IMR-90 (cell line): ENCODE data around the gene LAIR2. TPM values are rescaled to one million over a fixed set of nuclear protein-coding genes. Genes with fewer than 3 reads are reported as not detected.
"Not testable (repeated sequence)": the region's sequence is repeated elsewhere in the genome, so short reads cannot be mapped to it uniquely, and the experiment has no call there.

Experiments used
- ATAC-seq: fragments of 200-7000 bp; cut with Tn5 transposase; 2 replicates; pipeline ENCODE4 v1.9.1; 2020; ENCODE audit warnings: low read depth, mild to moderate bottlenecking, moderate library complexity
- BruUV-seq: library from RNA; stranded (reverse); fragments of 400-500 nt; replicated peaks from 2 replicates; lab custom pipeline; 2021; lab: Mats Ljungman, UMichigan
- CTCF ChIA-PET: fragments of 300-600 bp; formaldehyde crosslinking; extraction: SDS; loops from one replicate; lab custom pipeline; 2021; ENCODE audit warnings: antibody characterized with exemption; lab: Yijun Ruan, JAX
- POLR2A ChIA-PET: fragments of 300-600 bp; sonication (Branson Sonifier 250); formaldehyde crosslinking; loops from one replicate; lab custom pipeline; 2022; ENCODE audit warnings: antibody characterized with exemption; ENCODE audit not compliant: unreplicated experiment; lab: Charles Lee
- DNase-seq: peaks from one replicate; pipeline ENCODE4 v3.0.0; 2013
- H2AFZ ChIP-seq: replicated peaks from 2 replicates; pipeline ENCODE3; 2013; ENCODE audit warnings: low read length, mild to moderate bottlenecking; ENCODE audit not compliant: poor library complexity
- H2AK5ac ChIP-seq: 2 replicates; pipeline ENCODE4 v1.6.1; 2013; ENCODE audit warnings: low read depth, low read length, inconsistent platforms
- H2AK9ac ChIP-seq: replicated peaks from 2 replicates; pipeline ENCODE3; 2013; ENCODE audit warnings: mild to moderate bottlenecking, low read depth, low read length, moderate library complexity; ENCODE audit not compliant: poor library complexity
- H2BK120ac ChIP-seq: 2 replicates; pipeline ENCODE4 v1.6.1; 2013; ENCODE audit warnings: low read depth, low read length, inconsistent platforms
- H2BK15ac ChIP-seq: 3 replicates; pipeline ENCODE4 v1.6.1; 2013; ENCODE audit warnings: low read depth, low read length, inconsistent platforms
- H2BK20ac ChIP-seq: 2 replicates; pipeline ENCODE4 v1.6.1; 2013; ENCODE audit warnings: low read depth, mild to moderate bottlenecking, inconsistent platforms, low read length, moderate library complexity
- H2BK5ac ChIP-seq: 2 replicates; pipeline ENCODE4 v1.6.1; 2013; ENCODE audit warnings: mild to moderate bottlenecking, low read depth, low read length, inconsistent platforms; ENCODE audit not compliant: poor library complexity, severe bottlenecking
- H3K14ac ChIP-seq: replicated peaks from 2 replicates; pipeline ENCODE4 v1.6.1; 2013; ENCODE audit warnings: low read depth, low read length, inconsistent platforms
- H3K18ac ChIP-seq: 2 replicates; pipeline ENCODE4 v1.6.1; 2013; ENCODE audit warnings: low read depth, low read length, control low read depth
- H3K23ac ChIP-seq: 2 replicates; pipeline ENCODE4 v1.6.1; 2013; ENCODE audit warnings: low read depth, low read length, inconsistent platforms
- H3K27ac ChIP-seq: 2 replicates; pipeline ENCODE4 v1.5.1; 2013; ENCODE audit warnings: mild to moderate bottlenecking, control low read depth, low read length; ENCODE audit not compliant: insufficient read depth
- H3K27me3 ChIP-seq: 2 replicates; pipeline ENCODE4 v1.6.1; 2013; ENCODE audit warnings: low read length; ENCODE audit not compliant: control insufficient read depth, insufficient read depth
- H3K36me3 ChIP-seq: 2 replicates; pipeline ENCODE4 v1.6.1; 2013; ENCODE audit warnings: low read length, mixed read lengths; ENCODE audit not compliant: control insufficient read depth, insufficient read depth
- H3K4ac ChIP-seq: 2 replicates; pipeline ENCODE4 v1.6.1; 2013; ENCODE audit warnings: low read depth, low read length, inconsistent platforms
- H3K4me1 ChIP-seq: 2 replicates; pipeline ENCODE4 v1.6.1; 2013; ENCODE audit warnings: low read length, mixed read lengths; ENCODE audit not compliant: control insufficient read depth, insufficient read depth
- H3K4me2 ChIP-seq: 2 replicates; pipeline ENCODE4 v1.6.1; 2013; ENCODE audit warnings: low read depth, mild to moderate bottlenecking, control low read depth, low read length, moderate library complexity
- H3K4me3 ChIP-seq: 2 replicates; pipeline ENCODE4 v1.5.1; 2013; ENCODE audit warnings: low read depth, mild to moderate bottlenecking, control low read depth, low read length, moderate library complexity; ENCODE audit not compliant: insufficient read depth
- H3K56ac ChIP-seq: 2 replicates; pipeline ENCODE4 v1.6.1; 2013; ENCODE audit warnings: low read length, inconsistent platforms; ENCODE audit not compliant: insufficient read depth; ENCODE audit errors: extremely low read depth
- H3K79me1 ChIP-seq, 2 experiments: 2 replicates each; pipeline ENCODE4 v1.6.1; 2013; ENCODE audit warnings: low read length in 2 of 2, inconsistent platforms in 1 of 2, low read depth in 1 of 2
- H3K9ac ChIP-seq: 2 replicates; pipeline ENCODE4 v1.6.1; 2013; ENCODE audit warnings: low read depth, low read length, control low read depth
- H3K9me1 ChIP-seq: 2 replicates; pipeline ENCODE4 v1.6.1; 2013; ENCODE audit warnings: low read length, inconsistent platforms; ENCODE audit not compliant: insufficient read depth
- H3K9me3 ChIP-seq: 2 replicates; pipeline ENCODE4 v1.6.1; 2013; ENCODE audit warnings: low read length; ENCODE audit not compliant: control insufficient read depth, insufficient read depth
- H4K20me1 ChIP-seq: 2 replicates; pipeline ENCODE4 v1.6.1; 2013; ENCODE audit warnings: low read length, inconsistent platforms; ENCODE audit not compliant: insufficient read depth
- H4K5ac ChIP-seq: 2 replicates; pipeline ENCODE4 v1.6.1; 2013; ENCODE audit warnings: mild to moderate bottlenecking, low read depth, low read length, control low read depth
- H4K8ac ChIP-seq, 2 experiments: 2 replicates each; pipeline ENCODE4 v1.6.1; 2013; ENCODE audit warnings: low read depth in 2 of 2, low read length in 2 of 2, control low read depth in 1 of 2, inconsistent platforms in 1 of 2
- H4K91ac ChIP-seq: 2 replicates; pipeline ENCODE4 v1.6.1; 2013; ENCODE audit warnings: low read depth, low read length, inconsistent platforms; ENCODE audit not compliant: insufficient read depth
- MXI1 ChIP-seq: IDR thresholded peaks from 2 replicates; pipeline ENCODE4 v1.6.1; 2012; ENCODE audit warnings: low read depth, mild to moderate bottlenecking, low read length, moderate library complexity, borderline replicate concordance
- WGBS, 2 experiments: methylation state at CpG; one replicate each; pipeline versions ENCODE4 v1.1.5 to v1.1.7; 2013; ENCODE audit warnings: missing lambda C conversion rate in 2 of 2; ENCODE audit not compliant: insufficient read length in 1 of 2; ENCODE audit errors: extremely low coverage in 2 of 2; 5-methylcytosine and 5-hydroxymethylcytosine counted together
- dilution Hi-C: fragments of 300-500 bp; cut with HindIII; formaldehyde crosslinking; loops from one replicate; pipeline ENCODE4 v1.14.3; 2018; ENCODE audit warnings: low sequenced_read_pairs; ENCODE audit not compliant: unreplicated experiment
- in situ Hi-C: fragments of 300-500 bp; cut with MboI; formaldehyde crosslinking; loops from 3 replicates; pipeline ENCODE4 v1.14.3; 2019; ENCODE audit warnings: low sequenced_read_pairs, inconsistent platforms, mixed read lengths
- intact Hi-C: fragments of 100-400 bp; cut with micrococcal nuclease; formaldehyde crosslinking; loops from 2 replicates; pipeline ENCODE4 v1.10.0; 2022
- polyA plus RNA-seq, 3 experiments: library from polyadenylated mRNA; depleted of rRNA; stranded (reverse); fragments of >200 nt; gene quantifications; 2 replicates each; pipeline ENCODE4 v1.2.3, GENCODE V29; 2012; ENCODE audit warnings: low replicate concordance in 1 of 3
- total RNA-seq: library from RNA; depleted of rRNA; stranded (reverse); fragments of >200 nt; gene quantifications from 2 replicates; pipeline ENCODE4 v1.2.3, GENCODE V29; 2012

LAIR2 gene
- total and polyA plus RNA-seq, 2 of the 4 experiments (the other 2 are of a cell fraction), result not detected

- no peak for TF ChIP-seq MXI1
These were observed 37.1 kb upstream of the LAIR2 start (continued) for GRCh38 chr19:54465426-54466109.

- H3K56ac ChIP-seq, H3K27ac ChIP-seq, H2AK5ac ChIP-seq, POLR2A ChIA-PET, H3K14ac ChIP-seq, H4K5ac ChIP-seq, H3K18ac ChIP-seq, H2BK120ac ChIP-seq, H2AK9ac ChIP-seq, H3K23ac ChIP-seq, H3K27me3 ChIP-seq, BruUV-seq, H2AFZ ChIP-seq, H4K91ac ChIP-seq, H3K4ac ChIP-seq, H2BK20ac ChIP-seq, H3K9ac ChIP-seq, H2BK5ac ChIP-seq, DNase-seq, dilution Hi-C loops, H3K4me3 ChIP-seq, H4K8ac ChIP-seq, H2BK15ac ChIP-seq, ATAC-seq, H3K9me1 ChIP-seq, H3K9me3 ChIP-seq, H3K4me2 ChIP-seq: not testable (repeated sequence)
- WGBS, 2 experiments, result 100% methylated on average over 3 of the region's 14 CpGs; no CpG with 5 or more reads in 1 of the 2 experiments
- in situ Hi-C loops (loop anchor here (25.0 kb wide), 4 partner anchors 354 to 1671 kb away; partner anchors contain the start of genes NAT14, NDUFA3, OSCAR and PRPF31), intact Hi-C loops (loop anchor here (10.0 kb wide), 1 partner anchor 619 kb away; no protein-coding TSS in a partner anchor)
- CTCF ChIA-PET, result interaction anchor here (1.2 kb wide), 1 partner anchor 12 kb away, joined by 4 read pairs; no protein-coding TSS in a partner anchor
- Histone ChIP-seq H4K20me1 (peaks cover 21% of the 10 kb centered on the region), H3K36me3 (peaks cover 14% of the 10 kb centered on the region), H3K4me1 (peaks cover 20% of the 10 kb centered on the region), H3K79me1 (peaks cover 3 to 21% of the 10 kb centered on the region in 2 experiments; a peak in 3 of 4 replicates)
These were observed 36.5 kb upstream of the LAIR2 start for GRCh38 chr19:54466110-54466480.
